Measurements from ENCODE around the gene KCNK17. TPM values are rescaled to one million over a fixed set of nuclear protein-coding genes. Genes with fewer than 3 reads are reported as not detected.

Gene KCNK17
- total RNA-seq, 1 experiment from 2014 or later = 1.2 TPM

DNA sequence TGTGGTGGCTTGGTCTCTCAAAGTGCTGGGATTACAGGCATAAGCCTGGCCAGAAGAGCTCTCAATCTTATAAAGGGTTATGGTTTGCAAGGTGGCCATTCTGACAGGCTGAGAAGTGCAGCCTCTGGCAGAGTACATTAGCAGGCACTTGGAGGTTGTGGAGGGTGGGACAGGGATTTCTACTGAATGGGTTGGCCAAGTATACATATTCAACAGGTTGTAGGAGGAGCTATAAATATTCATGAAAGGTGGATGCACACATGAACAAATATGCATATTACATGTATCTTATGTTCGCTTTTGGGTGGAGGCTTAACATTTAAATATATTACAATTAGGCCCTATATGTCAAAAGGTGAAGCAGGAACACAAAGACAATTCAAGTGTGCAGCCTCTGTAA, 64.9 kb downstream of the KCNK17 start:
- Histone ChIP-seq H3K9ac (ENCODE audit: extremely low read depth, insufficient read length, low read length) (no peak overlapping the region), H3K27ac (ENCODE audit: insufficient read length, low read depth, low read length) (no peak overlapping the region), H3K4ac (ENCODE audit: low read depth, low read length) (no peak overlapping the region), H4K91ac (ENCODE audit: insufficient read length, low read depth, low read length) (no peak overlapping the region), H4K8ac (replicated peaks; ENCODE audit: insufficient read length, low read depth, low read length) (no peak overlapping the region), H2BK120ac (ENCODE audit: low read depth, low read length, poor library complexity, severe bottlenecking) (no peak overlapping the region), H2BK12ac (ENCODE audit: insufficient read length, low read depth, low read length) (no peak overlapping the region), H3K27me3 (ENCODE audit: insufficient read depth, low read length) (no peaks in the 10 kb centered on the region), H2AK5ac (ENCODE audit: insufficient read length, low read length) (no peak overlapping the region), H3K4me2 (ENCODE audit: insufficient read depth, insufficient read length, low read length) (no peak overlapping the region), H3K79me2 (ENCODE audit: insufficient read depth, low read length) (no peaks in the 10 kb centered on the region), H2AFZ (ENCODE audit: low read length) (no peak overlapping the region), H3K14ac (ENCODE audit: insufficient read depth, low read length) (no peak overlapping the region), H3K4me1 (ENCODE audit: insufficient read depth, low read length) (no peaks in the 10 kb centered on the region; the same call in 1 of the 2 replicates), H4K20me1 (ENCODE audit: control insufficient read depth, insufficient read depth, insufficient read length) (no peaks in the 10 kb centered on the region), H2BK5ac (ENCODE audit: insufficient read length, low read length) (no peak overlapping the region), H3K79me1 (ENCODE audit: insufficient read depth, low read depth, low read length, poor library complexity, severe bottlenecking) (no peaks in the 10 kb centered on the region), H3K18ac (ENCODE audit: insufficient read length, low read depth, low read length) (no peak overlapping the region), H4K5ac (ENCODE audit: insufficient read length, low read depth, low read length) (no peak overlapping the region), H3K9me3 (ENCODE audit: control insufficient read depth, low read depth, low read length) (no peaks in the 10 kb centered on the region), H2BK20ac (ENCODE audit: low read depth, low read length, poor library complexity, severe bottlenecking) (no peak overlapping the region), H3K23me2 (ENCODE audit: insufficient read length, low read depth, low read length, poor library complexity, severe bottlenecking) (no peaks in the 10 kb centered on the region), H3K56ac (ENCODE audit: insufficient read length, low read depth, low read length) (no peak overlapping the region), H3K23ac (ENCODE audit: insufficient read length, low read depth, low read length) (no peak overlapping the region), H3T11ph (ENCODE audit: low read length) (no peak overlapping the region), H2BK15ac (ENCODE audit: low read depth, low read length) (no peak overlapping the region)
- Mint-ChIP-seq H3K27ac (no peak overlapping the region), H3K4me1 (peaks cover 5 to 7% of the 10 kb centered on the region in 2 experiments; a peak in 3 of 4 replicates), H3K27me3 (ENCODE audit: low read depth) (no peaks in the 10 kb centered on the region), H3K36me3 (ENCODE audit: insufficient read depth in 1 of 3, low read depth in 3 of 3) (peaks cover 0 to 2% (median 0%) of the 10 kb centered on the region in 3 experiments; a peak in 1 of 7 replicates), H3K4me3 (no peak overlapping the region), H3K9me3 (peaks cover under 1 to 1% of the 10 kb centered on the region in 2 experiments; a peak in 2 of 5 replicates)
- DNase-seq = no peak
- WGBS (ENCODE audit: extremely low coverage, insufficient read length, low lambda C conversion rate) = no CpG with 5 or more reads among the region's 1 CpG
- TF ChIP-seq, protein P1, sequence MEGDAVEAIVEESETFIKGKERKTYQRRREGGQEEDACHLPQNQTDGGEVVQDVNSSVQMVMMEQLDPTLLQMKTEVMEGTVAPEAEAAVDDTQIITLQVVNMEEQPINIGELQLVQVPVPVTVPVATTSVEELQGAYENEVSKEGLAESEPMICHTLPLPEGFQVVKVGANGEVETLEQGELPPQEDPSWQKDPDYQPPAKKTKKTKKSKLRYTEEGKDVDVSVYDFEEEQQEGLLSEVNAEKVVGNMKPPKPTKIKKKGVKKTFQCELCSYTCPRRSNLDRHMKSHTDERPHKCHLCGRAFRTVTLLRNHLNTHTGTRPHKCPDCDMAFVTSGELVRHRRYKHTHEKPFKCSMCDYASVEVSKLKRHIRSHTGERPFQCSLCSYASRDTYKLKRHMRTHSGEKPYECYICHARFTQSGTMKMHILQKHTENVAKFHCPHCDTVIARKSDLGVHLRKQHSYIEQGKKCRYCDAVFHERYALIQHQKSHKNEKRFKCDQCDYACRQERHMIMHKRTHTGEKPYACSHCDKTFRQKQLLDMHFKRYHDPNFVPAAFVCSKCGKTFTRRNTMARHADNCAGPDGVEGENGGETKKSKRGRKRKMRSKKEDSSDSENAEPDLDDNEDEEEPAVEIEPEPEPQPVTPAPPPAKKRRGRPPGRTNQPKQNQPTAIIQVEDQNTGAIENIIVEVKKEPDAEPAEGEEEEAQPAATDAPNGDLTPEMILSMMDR (conservative IDR thresholded peaks at IDR 0.05) = no peak

Other genes starting within 250 kb of the KCNK17 start
- gene SAYSD1, start 199.2 kb downstream of the KCNK17 start, total RNA-seq (2021) = 9.4 and 9.6 TPM in 2 replicates
- gene KCNK5, start 84.9 kb downstream of the KCNK17 start, total RNA-seq (2021) = 30.0 and 31.8 TPM in 2 replicates
- gene KCNK16, start 8.3 kb upstream of the KCNK17 start, total RNA-seq (2021) = not detected in 2 replicates

All from H9 (cell line).